ENCODE data around the gene CLDN7. TPM values are rescaled to one million over a fixed set of nuclear protein-coding genes. Genes with fewer than 3 reads are reported as not detected.
A peak's percentile ranks its signal among the peaks of the same experiment; 100 is the strongest.

The CLDN7 gene
- total RNA-seq, 6 experiments from 2014 or later, result 0.43 to 3.0 (median 1.7) TPM

- no peaks in the 10 kb centered on the region for H3K36me3 Mint-ChIP-seq (ENCODE audit: low read depth)
- no peak for DNase-seq
- H3K27me3 Mint-ChIP-seq (ENCODE audit: insufficient read depth), result peaks cover 47% of the 10 kb centered on the region
- H3K27ac Mint-ChIP-seq, result no peak overlapping the region
- H3K4me1 Mint-ChIP-seq (ENCODE audit: low read depth), result no peaks in the 10 kb centered on the region; the same call in 1 of the 2 replicates
- no peaks in the 10 kb centered on the region for H3K9me3 Mint-ChIP-seq
- H3K4me3 Mint-ChIP-seq, result no peak overlapping the region
- no peak for TF ChIP-seq CTCF (IDR thresholded peaks at IDR 0.05)
Observed at GRCh38 chr17:7284911-7285310, 22.6 kb upstream of the CLDN7 start.

- H3K4me1 Mint-ChIP-seq (ENCODE audit: low read depth), result no peaks in the 10 kb centered on the region; the same call in 1 of the 2 replicates
- no peak for TF ChIP-seq CTCF (IDR thresholded peaks at IDR 0.05)
- H3K9me3 Mint-ChIP-seq, result no peaks in the 10 kb centered on the region
- H3K36me3 Mint-ChIP-seq (ENCODE audit: low read depth), result no peaks in the 10 kb centered on the region
- no peak overlapping the region for H3K27ac Mint-ChIP-seq
- H3K27me3 Mint-ChIP-seq (ENCODE audit: insufficient read depth), result peaks cover 41% of the 10 kb centered on the region
- H3K4me3 Mint-ChIP-seq, result no peak overlapping the region
- no peak for DNase-seq
Observed at GRCh38 chr17:7283471-7284216, 21.4 kb upstream of the CLDN7 start.

GRCh38 chr17:7282752-7283321, 20.6 kb upstream of the CLDN7 start:
- Mint-ChIP-seq H3K27me3 (ENCODE audit: insufficient read depth) (peaks cover 34% of the 10 kb centered on the region), H3K4me3 (no peak overlapping the region; the same call in 1 of the 2 replicates), H3K4me1 (ENCODE audit: low read depth) (no peaks in the 10 kb centered on the region; the same call in 1 of the 2 replicates), H3K9me3 (no peaks in the 10 kb centered on the region), H3K36me3 (ENCODE audit: low read depth) (no peaks in the 10 kb centered on the region), H3K27ac (no peak overlapping the region)
- TF ChIP-seq CTCF (IDR thresholded peaks at IDR 0.05), result no peak
- no peak for DNase-seq

GRCh38 chr17:7281953-7282751, 19.9 kb upstream of the CLDN7 start:
- Mint-ChIP-seq H3K4me3 (peak overlapping the region; percentile 90), H3K27me3 (ENCODE audit: insufficient read depth) (peaks cover 27% of the 10 kb centered on the region), H3K27ac (no peak overlapping the region), H3K9me3 (no peaks in the 10 kb centered on the region), H3K36me3 (ENCODE audit: low read depth) (no peaks in the 10 kb centered on the region), H3K4me1 (ENCODE audit: low read depth) (no peaks in the 10 kb centered on the region; the same call in 1 of the 2 replicates)
- DNase-seq, result no peak
- TF ChIP-seq CTCF (IDR thresholded peaks at IDR 0.05), result no peak

GRCh38 chr17:7281074-7281952, 19.0 kb upstream of the CLDN7 start, which contains the start of gene SLC2A4:
Gene SLC2A4 (plus strand): TSS chr17:7281718. CDS start chr17:7281935, 217 bp downstream.
- peaks cover 25% of the 10 kb centered on the region for H3K27me3 Mint-ChIP-seq (ENCODE audit: insufficient read depth)
- TF ChIP-seq CTCF (IDR thresholded peaks at IDR 0.05), result no peak
- no peaks in the 10 kb centered on the region; the same call in 1 of the 2 replicates for H3K4me1 Mint-ChIP-seq (ENCODE audit: low read depth)
- H3K27ac Mint-ChIP-seq, result peak within 1 kb of the TSS; percentile 86
- no peaks in the 10 kb centered on the region for H3K9me3 Mint-ChIP-seq
- no peaks in the 10 kb centered on the region for H3K36me3 Mint-ChIP-seq (ENCODE audit: low read depth)
- peak; percentile 90 for DNase-seq
- peak within 1 kb of the TSS; percentile 90 for H3K4me3 Mint-ChIP-seq
